HCT116 (cell line): Measurements from ENCODE around the gene SEC24D. TPM values are rescaled to one million over a fixed set of nuclear protein-coding genes. Genes with fewer than 3 reads are reported as not detected.
A peak's percentile ranks its signal among the peaks of the same experiment; 100 is the strongest.

ENCODE experiments used
- ATAC-seq: fragments of 200-7000 bp; cut with Tn5 transposase; 2 replicates; pipeline ENCODE4 v1.9.1; 2020; ENCODE audit warnings: mild to moderate bottlenecking, moderate library complexity
- BruUV-seq: library from RNA; stranded (reverse); fragments of 400-500 nt; replicated peaks from 2 replicates; lab custom pipeline; 2021; lab: Mats Ljungman, UMichigan
- CTCF ChIA-PET: fragments of 300-600 bp; sonication (Branson Sonifier 250); formaldehyde crosslinking; loops from one replicate; lab custom pipeline; 2021; ENCODE audit warnings: antibody characterized with exemption; lab: Charles Lee
- POLR2A ChIA-PET: fragments of 300-600, 350-600 bp; sonication (Branson Sonifier 250); formaldehyde crosslinking; loops from one replicate; lab custom pipeline; 2021; ENCODE audit warnings: antibody characterized with exemption; lab: Charles Lee
- RAD21 ChIA-PET, 2 experiments: fragments of 300-600 bp; sonication (Branson Sonifier 250); formaldehyde crosslinking; loops; one replicate each; lab custom pipeline; 2023; ENCODE audit warnings: low total read pairs in 2 of 2; ENCODE audit not compliant: uncharacterized antibody in 2 of 2, unreplicated experiment in 2 of 2, low non-redundant PET in 1 of 2; lab: Charles Lee
- DNase-seq: peaks from one replicate; pipeline ENCODE4 v3.0.0-alpha.2; 2010; ENCODE audit warnings: low read depth, low spot score
- H2AFZ ChIP-seq: fragments of 200-600 bp; shearing (Covaris generic), sonication (generic); 2 replicates; pipeline ENCODE4 v1.6.1; 2017; ENCODE audit warnings: low read depth, mixed run types, mixed read lengths, antibody characterized with exemption, low read length; ENCODE audit not compliant: poor library complexity, severe bottlenecking
- H3K27ac ChIP-seq: 2 replicates; pipeline ENCODE4 v1.5.1; 2012; ENCODE audit warnings: low read depth, low read length
- H3K27me3 ChIP-seq: fragments of 200-600 bp; sonication (generic); 2 replicates; pipeline ENCODE4 v1.6.1; 2016; ENCODE audit warnings: mixed run types, low read length, mixed read lengths; ENCODE audit not compliant: insufficient read depth
- H3K36me3 ChIP-seq, 2 experiments: fragments of 200-500 bp in 1 of 2; fragments of 200-600 bp in 1 of 2; sonication (Bioruptor generic) in 1 of 2; sonication (generic) in 1 of 2; 2 replicates each; pipeline versions ENCODE4 v1.5.1 to v1.6.1; 2014 to 2016; ENCODE audit warnings: low read length in 2 of 2, inconsistent platforms in 1 of 2, mixed read lengths in 1 of 2, mixed run types in 1 of 2; ENCODE audit not compliant: insufficient read depth in 2 of 2, control insufficient read depth in 1 of 2
- H3K4me1 ChIP-seq, 2 experiments: fragments of 200-600 bp in 1 of 2; sonication (generic) in 1 of 2; 2 replicates each; pipeline versions ENCODE4 v1.5.1 to v1.6.1; 2012 to 2017; ENCODE audit warnings: low read length in 2 of 2, inconsistent platforms in 1 of 2, mild to moderate bottlenecking in 1 of 2, mixed read lengths in 1 of 2, mixed run types in 1 of 2, moderate library complexity in 1 of 2; ENCODE audit not compliant: insufficient read depth in 2 of 2, control insufficient read depth in 1 of 2
- H3K4me2 ChIP-seq: fragments of 200-600 bp; sonication (generic); 2 replicates; pipeline ENCODE4 v1.6.1; 2017; ENCODE audit warnings: mixed run types, low read length, mixed read lengths
- H3K4me3 ChIP-seq, 2 experiments: fragments of 200-600 bp in 1 of 2; sonication (generic) in 1 of 2; replicated peaks in 1 of 2; 2 replicates each; pipeline ENCODE4 v1.5.1; 2011 to 2016; ENCODE audit warnings: low read length in 2 of 2, control low read depth in 1 of 2, low read depth in 1 of 2, mild to moderate bottlenecking in 1 of 2, mixed read lengths in 1 of 2, mixed run types in 1 of 2
- H3K79me2 ChIP-seq: fragments of 200-600 bp; sonication (generic); 2 replicates; pipeline ENCODE4 v1.6.1; 2017; ENCODE audit warnings: mild to moderate bottlenecking, mixed run types, low read length, moderate library complexity, mixed read lengths; ENCODE audit not compliant: insufficient read depth
- H3K9ac ChIP-seq: fragments of 200-600 bp; sonication (generic); 2 replicates; pipeline ENCODE4 v1.6.1; 2016; ENCODE audit warnings: low read length, mixed read lengths
- H3K9me2 ChIP-seq: fragments of 200-600 bp; sonication (generic), shearing (Covaris generic); 2 replicates; pipeline ENCODE4 v1.6.1; 2017; ENCODE audit warnings: mixed run types, mild to moderate bottlenecking, moderate library complexity; ENCODE audit not compliant: insufficient read depth
- H3K9me3 ChIP-seq, 2 experiments: fragments of 200-500 bp in 1 of 2; fragments of 200-600 bp in 1 of 2; sonication (Bioruptor generic) in 1 of 2; sonication (generic) in 1 of 2; 2 replicates each; pipeline ENCODE4 v1.6.1; 2014 to 2017; ENCODE audit warnings: low read length in 2 of 2, mixed read lengths in 2 of 2, inconsistent platforms in 1 of 2, low read depth in 1 of 2, mild to moderate bottlenecking in 1 of 2, mixed run types in 1 of 2, moderate library complexity in 1 of 2; ENCODE audit not compliant: control insufficient read depth in 1 of 2, insufficient read depth in 1 of 2
- H4K20me1 ChIP-seq: fragments of 200-600 bp; sonication (generic), shearing (Covaris generic); 2 replicates; pipeline ENCODE4 v1.6.1; 2017; ENCODE audit warnings: mixed run types, mild to moderate bottlenecking, moderate library complexity; ENCODE audit not compliant: insufficient read depth
- CBX3 ChIP-seq: IDR thresholded peaks from 2 replicates; pipeline ENCODE4 v1.6.1; 2012; ENCODE audit warnings: low read depth
- CEBPB ChIP-seq: IDR thresholded peaks from 2 replicates; pipeline ENCODE4 v1.6.1; 2012; ENCODE audit warnings: low read depth
- EGR1 ChIP-seq: IDR thresholded peaks from 2 replicates; pipeline ENCODE4 v1.6.1; 2012; ENCODE audit warnings: low read depth
- ELF1 ChIP-seq: IDR thresholded peaks from 2 replicates; pipeline ENCODE4 v1.6.1; 2012; ENCODE audit warnings: low read depth, borderline replicate concordance
- FOSL1 ChIP-seq: IDR thresholded peaks from 2 replicates; pipeline ENCODE4 v1.6.1; 2012; ENCODE audit warnings: low read depth
- JUND ChIP-seq: IDR thresholded peaks from 2 replicates; pipeline ENCODE4 v1.6.1; 2012
- POLR2AphosphoS5 ChIP-seq: IDR thresholded peaks from 2 replicates; pipeline ENCODE4 v1.6.1; 2011; ENCODE audit warnings: mild to moderate bottlenecking, low read depth, low read length, moderate library complexity
- SIN3A ChIP-seq: IDR thresholded peaks from 2 replicates; pipeline ENCODE4 v1.6.1; 2012; ENCODE audit warnings: low read depth
- SP1 ChIP-seq: IDR thresholded peaks from 2 replicates; pipeline ENCODE4 v1.6.1; 2012; ENCODE audit warnings: low read depth
- SRF ChIP-seq: IDR thresholded peaks from 2 replicates; pipeline ENCODE4 v1.6.1; 2012; ENCODE audit warnings: low read depth
- YY1 ChIP-seq: IDR thresholded peaks from 2 replicates; pipeline ENCODE4 v1.6.1; 2011; ENCODE audit warnings: low read length, low read depth, moderate library complexity, mild to moderate bottlenecking; ENCODE audit not compliant: insufficient replicate concordance; ENCODE audit errors: extremely low read depth
- ZNF274 ChIP-seq: fragments of 200-500 bp; sonication (Bioruptor generic); IDR thresholded peaks from 2 replicates; pipeline ENCODE4 v1.6.1; 2014; ENCODE audit warnings: mild to moderate bottlenecking, low read depth, low read length, inconsistent platforms
- intact Hi-C: fragments of 100-400 bp; cut with micrococcal nuclease; formaldehyde crosslinking; loops from 2 replicates; pipeline ENCODE4 v1.10.0; 2022
- total RNA-seq: library from RNA; stranded (reverse); gene quantifications from one replicate; pipeline ENCODE4 v1.2.1, GENCODE V29; 2021; ENCODE audit not compliant: unreplicated experiment
- TF ChIP-seq, protein P1 (sequence below): IDR thresholded peaks from 2 replicates; pipeline ENCODE4 v1.6.1; 2012

SEC24D gene
- total RNA-seq, 1 experiment from 2014 or later: 28.5 TPM

DNA sequence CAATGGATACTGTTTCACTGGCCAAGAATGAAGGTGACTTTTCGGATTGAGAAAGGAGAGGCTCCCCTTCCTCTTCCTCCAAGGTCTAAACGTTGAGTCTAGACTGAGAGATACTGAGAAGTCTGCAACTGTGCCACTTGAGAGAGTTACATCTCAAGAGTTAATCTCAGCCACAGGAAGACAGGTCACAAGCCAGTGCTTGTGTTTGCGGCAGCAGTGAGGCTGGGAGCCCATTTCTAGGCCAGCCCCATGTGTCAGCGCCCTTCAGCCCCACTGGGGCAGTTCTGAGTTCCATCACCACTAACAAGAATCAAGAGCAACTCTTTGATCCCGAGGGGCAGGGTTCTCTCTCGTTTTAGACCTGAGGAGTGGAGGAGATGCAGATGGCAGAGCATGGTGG lies 7.3 kb upstream of the SEC24D start:
- no peak overlapping the region for H3K9ac ChIP-seq
- DNase-seq (no peak), ATAC-seq (no peak)
- H3K27me3 ChIP-seq: no peaks in the 10 kb centered on the region
- TF ChIP-seq CBX3 (no peak), YY1 (no peak), EGR1 (no peak), POLR2AphosphoS5 (no peak)
- TF ChIP-seq, all 23 proteins: peak for 0
- Histone ChIP-seq H3K4me3 (no peak overlapping the region), H4K20me1 (no peaks in the 10 kb centered on the region), H3K79me2 (no peaks in the 10 kb centered on the region), H3K9me2 (no peaks in the 10 kb centered on the region), H3K4me2 (no peak overlapping the region), H3K36me3 (no peaks in the 10 kb centered on the region), H2AFZ (no peak overlapping the region), H3K9me3 (no peaks in the 10 kb centered on the region), H3K27ac (no peak overlapping the region), H3K4me1 (peaks cover 15 to 24% of the 10 kb centered on the region in 2 experiments)
- BruUV-seq: no TSS peak
- ChIA-PET CTCF (no interaction called here), POLR2A (no interaction called here), RAD21 (no interaction called here)
- intact Hi-C loops: no loop called here

- H3K4me3 ChIP-seq: no peak overlapping the region
- DNase-seq: peak; percentile 68
- ChIA-PET CTCF (no interaction called here), POLR2A (no interaction called here), RAD21 (no interaction called here)
- no peak overlapping the region for H2AFZ ChIP-seq
- intact Hi-C loops: no loop called here
- TF ChIP-seq SP1 (peak; percentile 84), JUND (peak; percentile 94), SIN3A (peak; percentile 92), ZNF274 (no peak), CBX3 (peak; percentile 71; the same call in 1 of the 2 replicates), FOSL1 (peak; percentile 98), EGR1 (peak; percentile 85), SRF (peak; percentile 68), CEBPB (peak; percentile 68), ELF1 (no peak)
- TF ChIP-seq, protein P1, sequence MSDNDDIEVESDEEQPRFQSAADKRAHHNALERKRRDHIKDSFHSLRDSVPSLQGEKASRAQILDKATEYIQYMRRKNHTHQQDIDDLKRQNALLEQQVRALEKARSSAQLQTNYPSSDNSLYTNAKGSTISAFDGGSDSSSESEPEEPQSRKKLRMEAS: peak; percentile 37; the same call in 1 of the 2 replicates
- H3K79me2 ChIP-seq: no peaks in the 10 kb centered on the region
- H4K20me1 ChIP-seq: no peaks in the 10 kb centered on the region
- H3K4me2 ChIP-seq: peak overlapping the region; percentile 43
- BruUV-seq: no TSS peak
- peak overlapping the region; percentile 13; the same call in 1 of the 2 replicates for H3K27ac ChIP-seq
- no peaks in the 10 kb centered on the region for H3K27me3 ChIP-seq
- ATAC-seq: peak; percentile 79
- H3K9me3 ChIP-seq: no peaks in the 10 kb centered on the region
- H3K9me2 ChIP-seq: no peaks in the 10 kb centered on the region
- H3K9ac ChIP-seq: no peak overlapping the region
- peaks cover 15 to 26% of the 10 kb centered on the region in 2 experiments for H3K4me1 ChIP-seq
- no peaks in the 10 kb centered on the region for H3K36me3 ChIP-seq
Observed at GRCh38 chr4:118842055-118842454, 6.1 kb upstream of the SEC24D start.
